T-helper 2 cell treated with Interferon-gamma antibody and Interleukin-4, amounts not matched to agents 100 ng/mL and 5 ng/mL, for 36 hours (primary cell): ENCODE measurements around the gene BHLHE23. TPM values are rescaled to one million over a fixed set of nuclear protein-coding genes. Genes with fewer than 3 reads are reported as not detected.

Experiments
- intact Hi-C: fragments of 100-400 bp; cut with micrococcal nuclease; formaldehyde crosslinking; loops from one replicate; pipeline ENCODE4 v1.15.1; 2023
- total RNA-seq: library from RNA; stranded (reverse); gene quantifications from 2 replicates; pipeline ENCODE4 v1.2.3, GENCODE V29; 2022

Gene BHLHE23
- total RNA-seq, result not detected in 2 replicates

DNA sequence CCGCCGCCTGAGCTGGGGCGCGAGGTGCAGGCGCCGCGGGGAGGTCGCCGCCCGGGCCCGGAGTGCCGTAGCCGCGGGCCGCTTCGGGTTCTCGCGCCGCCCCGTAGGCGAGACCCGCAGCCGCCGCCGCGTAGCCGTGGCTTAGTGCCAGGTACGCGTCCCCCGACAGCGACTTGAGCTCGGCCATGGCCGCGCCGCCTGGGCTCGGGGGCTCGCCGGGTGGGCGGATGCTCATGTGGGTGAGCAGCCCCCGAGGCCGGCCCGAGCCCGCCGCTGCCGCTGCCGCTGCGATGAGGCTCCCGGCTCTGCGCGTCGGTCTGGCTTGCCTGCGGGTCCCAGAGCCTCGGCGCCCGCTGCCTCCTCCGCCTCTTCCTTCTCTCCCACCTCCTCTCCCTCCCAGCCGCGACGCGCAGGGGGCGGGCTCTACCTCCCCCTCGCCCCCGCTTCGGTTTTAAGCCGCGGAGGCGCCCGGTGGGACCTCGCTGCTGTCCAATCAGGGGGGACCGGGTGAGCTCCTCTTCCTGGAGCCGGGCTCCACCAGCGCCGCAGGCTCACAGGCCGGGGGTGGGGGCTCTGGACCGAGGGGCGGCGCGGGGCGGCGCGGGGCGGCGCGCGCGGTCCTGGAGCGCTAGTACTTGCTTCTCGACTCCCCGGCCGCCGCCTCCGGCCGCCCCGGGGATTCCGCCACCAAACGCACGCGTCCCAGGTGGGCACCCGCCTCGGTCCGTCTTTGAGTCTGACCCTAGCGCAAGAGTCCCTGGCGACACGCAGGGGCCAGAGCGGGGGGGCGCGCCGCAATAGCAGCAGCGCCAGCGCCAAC is at the start of gene BHLHE23:
BHLHE23 (minus strand) TSS at position 425 of the 820 bp plus-strand sequence; CDS start at position 235, 190 bp downstream.
- intact Hi-C loops, result no loop called here

GRCh38 chr20:63055575-63056235 is 48.9 kb upstream of the BHLHE23 start:
- intact Hi-C loops, result loop anchor here (2.0 to 5.0 kb wide), 2 partner anchors 47 to 122 kb away; no protein-coding TSS in a partner anchor

DNA sequence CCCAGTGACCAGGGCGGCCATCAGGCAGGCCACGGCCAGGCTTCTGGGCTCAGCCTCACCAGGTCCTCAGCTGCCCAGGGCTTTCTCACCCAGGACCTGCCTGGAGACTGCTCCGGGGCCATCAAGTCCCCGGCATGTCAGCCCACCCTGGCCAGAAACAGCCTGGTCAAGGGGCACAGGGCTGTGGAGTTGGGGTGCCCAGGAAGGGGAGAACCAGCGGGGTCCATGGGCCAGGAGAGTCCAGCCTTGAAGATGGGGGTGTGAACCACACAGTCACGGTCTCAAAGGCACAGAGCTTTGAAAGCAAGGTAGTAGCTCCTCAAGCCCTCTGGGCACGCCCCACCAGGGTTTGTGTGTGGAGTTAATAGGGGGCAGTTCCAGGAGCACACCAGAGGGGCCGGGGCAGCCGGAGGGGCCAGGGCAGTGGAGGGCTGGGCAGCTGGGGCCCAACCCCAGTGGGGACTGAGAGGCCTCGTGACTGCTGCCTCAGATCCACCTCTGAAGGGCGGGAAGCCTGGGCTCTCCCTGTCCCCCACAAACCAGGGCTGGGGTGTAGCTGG is 48.0 kb upstream of the BHLHE23 start:
- intact Hi-C loops, result loop anchor here (5.0 kb wide), 1 partner anchor 123 kb away; no protein-coding TSS in a partner anchor

DNA sequence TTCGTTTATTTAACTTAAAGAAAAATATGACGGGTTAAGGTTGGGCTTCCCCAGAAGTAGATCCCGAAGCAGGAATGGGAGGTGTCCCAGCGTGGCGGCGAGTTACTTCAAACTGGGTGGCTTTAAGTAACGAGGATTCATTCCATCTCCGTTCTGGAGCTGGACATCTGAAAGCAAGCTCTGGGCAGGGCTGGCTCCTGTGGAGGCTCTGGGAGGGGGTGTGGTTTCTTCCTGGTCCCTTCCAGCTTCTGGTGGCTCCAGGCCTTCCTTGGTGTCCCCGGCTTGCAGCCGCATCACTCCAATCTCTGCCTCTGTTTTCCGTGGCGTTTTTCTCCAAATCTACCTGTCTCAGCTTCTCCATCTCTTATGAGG is 47.3 kb upstream of the BHLHE23 start:
- intact Hi-C loops, result no loop called here

GRCh38 chr20:63053432-63054102 is 46.8 kb upstream of the BHLHE23 start:
- intact Hi-C loops, result no loop called here

- intact Hi-C loops, result no loop called here
These were observed 46.0 kb upstream of the BHLHE23 start for GRCh38 chr20:63052571-63053431.

GRCh38 chr20:63051911-63052310 is 45.1 kb upstream of the BHLHE23 start:
- intact Hi-C loops, result no loop called here

GRCh38 chr20:63051186-63051860 is 44.6 kb upstream of the BHLHE23 start:
- intact Hi-C loops, result no loop called here

- intact Hi-C loops, result no loop called here
These were observed 43.6 kb upstream of the BHLHE23 start for GRCh38 chr20:63050406-63050805.

GRCh38 chr20:63049561-63050221 is 42.9 kb upstream of the BHLHE23 start:
- intact Hi-C loops, result no loop called here

DNA sequence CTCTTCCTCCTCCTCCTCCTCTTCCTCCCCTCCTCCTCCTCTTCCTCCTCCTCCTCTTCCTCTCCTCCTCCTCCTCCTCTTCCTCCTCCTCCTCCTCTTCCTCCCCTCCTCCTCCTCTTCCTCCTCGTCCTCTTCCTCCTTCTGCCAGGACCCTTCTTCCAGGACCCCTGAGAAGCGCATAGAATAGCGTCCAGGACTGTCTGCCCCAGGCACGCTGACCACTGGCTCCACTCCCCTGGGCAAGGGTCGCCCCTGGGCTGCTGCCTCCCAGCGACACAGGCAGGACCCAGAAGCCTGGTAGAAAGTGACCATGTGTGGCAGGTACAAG is 42.4 kb upstream of the BHLHE23 start:
- intact Hi-C loops, result no loop called here

GRCh38 chr20:63048516-63049190 is 41.9 kb upstream of the BHLHE23 start:
- intact Hi-C loops, result no loop called here

DNA sequence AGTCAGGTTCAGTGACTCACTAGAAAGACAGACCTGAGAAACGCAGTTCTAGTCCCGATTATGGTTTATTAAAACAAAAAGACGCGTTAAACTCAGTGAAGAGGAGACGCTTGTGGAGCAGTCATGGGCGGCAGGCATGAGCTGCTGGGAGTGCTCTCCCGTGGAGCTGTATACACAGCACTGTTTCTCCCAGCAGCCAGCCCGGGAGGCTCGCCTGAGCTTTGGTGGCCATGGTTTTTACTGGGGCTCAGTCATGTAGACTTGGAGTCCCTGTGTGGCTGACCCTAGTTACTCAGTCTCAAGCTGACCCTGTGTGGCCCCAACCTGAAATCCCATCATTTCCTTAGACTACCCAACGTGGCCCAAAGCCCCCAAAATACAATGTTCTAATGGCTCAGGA is 41.2 kb upstream of the BHLHE23 start:
- intact Hi-C loops, result no loop called here

GRCh38 chr20:63047267-63047666 is 40.5 kb upstream of the BHLHE23 start:
- intact Hi-C loops, result no loop called here

DNA sequence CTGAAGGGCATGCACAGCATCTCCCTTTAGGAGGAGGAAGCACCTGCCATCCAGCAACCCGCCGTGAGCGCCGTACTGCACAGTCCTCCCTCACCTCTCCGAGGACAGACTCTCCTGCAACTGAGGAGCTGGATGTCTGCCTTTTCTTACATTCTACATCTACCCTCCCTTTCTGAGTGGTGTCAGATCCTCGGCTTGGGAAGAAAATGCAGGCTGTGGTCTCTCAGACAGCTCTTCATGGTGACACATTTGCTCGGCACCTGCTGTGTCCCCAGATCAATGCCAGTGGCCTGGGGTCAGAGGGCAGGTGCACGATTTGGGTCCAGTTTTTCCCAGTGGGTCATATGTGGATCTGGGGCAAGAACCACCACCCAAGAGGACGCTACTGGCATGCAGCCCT is 40.1 kb upstream of the BHLHE23 start:
- intact Hi-C loops, result no loop called here

DNA sequence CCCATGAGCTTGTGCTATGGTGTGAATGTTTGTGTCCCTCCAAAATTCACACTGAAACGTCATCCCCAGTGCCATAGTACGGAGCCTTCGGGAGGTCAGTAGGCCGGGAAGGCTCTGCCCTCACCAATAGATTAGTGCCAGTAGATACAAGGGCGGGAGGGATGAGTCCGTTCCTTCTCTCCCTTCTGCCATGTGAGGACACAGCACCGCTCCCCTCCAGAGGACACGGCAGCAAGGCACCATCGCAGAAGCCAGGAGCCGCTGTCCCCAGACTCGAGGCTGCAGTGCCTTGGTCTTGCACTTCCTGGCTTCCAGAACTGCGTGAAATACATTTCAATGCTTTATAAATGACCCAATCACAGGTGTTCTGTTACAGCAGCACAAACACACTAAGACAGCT is 39.2 kb upstream of the BHLHE23 start:
- intact Hi-C loops, result no loop called here

GRCh38 chr20:63045401-63045800 is 38.6 kb upstream of the BHLHE23 start:
- intact Hi-C loops, result no loop called here

- intact Hi-C loops, result no loop called here
These were observed 37.8 kb upstream of the BHLHE23 start for GRCh38 chr20:63044605-63045004.

- intact Hi-C loops, result no loop called here
These were observed 37.4 kb upstream of the BHLHE23 start for GRCh38 chr20:63044204-63044600.
